Upper lobe of right lung (tissue), 1 donor: ENCODE results near the gene PCSK5. TPM values are rescaled to one million over a fixed set of nuclear protein-coding genes. Genes with fewer than 3 reads are reported as not detected.

Source experiments
- ATAC-seq: fragments of 200-7000 bp; cut with Tn5 transposase; one replicate; pipeline ENCODE4 v1.9.1; 2020; ENCODE audit warnings: mild to moderate bottlenecking, moderate library complexity
- DNase-seq: peaks from one replicate; pipeline ENCODE4 v3.0.0-alpha.2; 2020
- H3K27ac ChIP-seq: fragments of 200-600 bp; one replicate; pipeline ENCODE4 v1.8.0; 2022
- H3K27me3 ChIP-seq: fragments of 200-600 bp; one replicate; pipeline ENCODE4 v1.8.0; 2022; ENCODE audit warnings: mild to moderate bottlenecking
- H3K36me3 ChIP-seq: fragments of 200-600 bp; one replicate; pipeline ENCODE4 v1.8.0; 2022
- H3K4me1 ChIP-seq: fragments of 200-600 bp; one replicate; pipeline ENCODE4 v1.8.0; 2022
- H3K4me3 ChIP-seq: fragments of 200-600 bp; one replicate; pipeline ENCODE4 v1.8.0; 2022; ENCODE audit warnings: mild to moderate bottlenecking
- H3K9me3 ChIP-seq: fragments of 200-600 bp; one replicate; pipeline ENCODE4 v1.8.0; 2022
- CTCF ChIP-seq: fragments of 200-600 bp; IDR thresholded peaks from one replicate; pipeline ENCODE4 v1.8.0; 2022; ENCODE audit warnings: antibody characterized with exemption
- intact Hi-C: fragments of 100-400 bp; cut with DNase I; formaldehyde crosslinking; loops from one replicate; pipeline ENCODE4 v1.11.0; 2022
- total RNA-seq: library from RNA; stranded (reverse); fragmentation: NEBNext Ultra II Directional; extraction: Animal tissue kit (Norgen Biotek cat#: 25700); gene quantifications from one replicate; pipeline ENCODE4 v1.2.1, GENCODE V29; 2021
- donor health status: DM: no; HTN: yes; CAD: no; lungs with severe emphysema.

Gene PCSK5
- total RNA-seq, 1 donor from 2014 or later, result 18.1 TPM

- peaks cover 7% of the 10 kb centered on the region for H3K36me3 ChIP-seq
- peaks cover 20% of the 10 kb centered on the region for H3K4me1 ChIP-seq
- intact Hi-C loops, result no loop called here
- TF ChIP-seq CTCF, result no peak
- no peaks in the 10 kb centered on the region for H3K27me3 ChIP-seq
- no peak overlapping the region for H3K4me3 ChIP-seq
- ATAC-seq, result no peak
- H3K9me3 ChIP-seq, result no peaks in the 10 kb centered on the region
- no peak overlapping the region for H3K27ac ChIP-seq
- no peak for DNase-seq
Observed at GRCh38 chr9:75933982-75934381, 43.5 kb downstream of the PCSK5 start.

GRCh38 chr9:75935591-75935990, 45.1 kb downstream of the PCSK5 start:
- no peaks in the 10 kb centered on the region for H3K27me3 ChIP-seq
- H3K36me3 ChIP-seq, result peaks cover 7% of the 10 kb centered on the region
- no peak overlapping the region for H3K4me3 ChIP-seq
- intact Hi-C loops, result no loop called here
- TF ChIP-seq CTCF, result no peak
- DNase-seq, result no peak
- no peak for ATAC-seq
- H3K4me1 ChIP-seq, result peaks cover 15% of the 10 kb centered on the region
- no peaks in the 10 kb centered on the region for H3K9me3 ChIP-seq
- no peak overlapping the region for H3K27ac ChIP-seq

- no peak overlapping the region for H3K27ac ChIP-seq
- ATAC-seq, result no peak
- H3K4me1 ChIP-seq, result peaks cover 6% of the 10 kb centered on the region
- no peak overlapping the region for H3K4me3 ChIP-seq
- H3K36me3 ChIP-seq, result peaks cover 7% of the 10 kb centered on the region
- no peak for DNase-seq
- no peaks in the 10 kb centered on the region for H3K27me3 ChIP-seq
- TF ChIP-seq CTCF, result no peak
- no peaks in the 10 kb centered on the region for H3K9me3 ChIP-seq
- intact Hi-C loops, result no loop called here
Observed at GRCh38 chr9:75937521-75938258, 47.2 kb downstream of the PCSK5 start.

- Histone ChIP-seq H3K36me3 (peaks cover 7% of the 10 kb centered on the region), H3K27me3 (no peaks in the 10 kb centered on the region), H3K4me3 (no peak overlapping the region), H3K27ac (no peak overlapping the region), H3K9me3 (no peaks in the 10 kb centered on the region), H3K4me1 (peaks cover 6% of the 10 kb centered on the region)
- ATAC-seq, result no peak
- TF ChIP-seq CTCF, result no peak
- DNase-seq, result no peak
- intact Hi-C loops, result no loop called here
Observed at GRCh38 chr9:75938946-75939345, 48.5 kb downstream of the PCSK5 start.

- ATAC-seq, result no peak
- Histone ChIP-seq H3K4me3 (no peak overlapping the region), H3K9me3 (no peaks in the 10 kb centered on the region), H3K27ac (no peak overlapping the region), H3K27me3 (no peaks in the 10 kb centered on the region), H3K36me3 (peaks cover 6% of the 10 kb centered on the region), H3K4me1 (peaks cover 6% of the 10 kb centered on the region)
- DNase-seq, result no peak
- TF ChIP-seq CTCF, result no peak
- intact Hi-C loops, result no loop called here
Observed at GRCh38 chr9:75939536-75940111, 49.2 kb downstream of the PCSK5 start.
